OCI-M2 (cell line): Measurements from ENCODE around the gene TLE7.

Source experiments
- DNase-seq: peaks from one replicate; lab custom pipeline; 2025; ENCODE audit not compliant: unreplicated experiment; lab: John Stamatoyannopoulos, UW

Gene TLE7

DNA sequence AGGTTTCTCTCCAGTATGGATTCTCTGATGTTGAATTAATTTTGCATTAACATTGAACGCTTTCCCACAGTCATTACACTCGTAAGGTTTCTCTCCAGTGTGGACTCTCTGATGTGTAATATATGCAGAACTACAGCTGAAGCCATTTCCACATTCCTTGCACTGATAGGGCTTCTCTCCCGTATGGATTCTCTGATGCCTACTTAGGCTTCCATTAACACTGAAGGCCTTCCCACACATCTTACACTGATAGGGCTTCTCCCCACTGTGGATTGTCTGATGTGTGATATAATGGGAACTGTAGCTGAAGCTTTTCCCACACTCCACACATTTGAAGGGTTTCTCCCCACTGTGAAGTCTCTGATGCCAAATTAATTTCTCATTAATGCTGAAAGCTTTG, 7.2 kb upstream of the TLE7 start:
- DNase-seq, result no peak

DNA sequence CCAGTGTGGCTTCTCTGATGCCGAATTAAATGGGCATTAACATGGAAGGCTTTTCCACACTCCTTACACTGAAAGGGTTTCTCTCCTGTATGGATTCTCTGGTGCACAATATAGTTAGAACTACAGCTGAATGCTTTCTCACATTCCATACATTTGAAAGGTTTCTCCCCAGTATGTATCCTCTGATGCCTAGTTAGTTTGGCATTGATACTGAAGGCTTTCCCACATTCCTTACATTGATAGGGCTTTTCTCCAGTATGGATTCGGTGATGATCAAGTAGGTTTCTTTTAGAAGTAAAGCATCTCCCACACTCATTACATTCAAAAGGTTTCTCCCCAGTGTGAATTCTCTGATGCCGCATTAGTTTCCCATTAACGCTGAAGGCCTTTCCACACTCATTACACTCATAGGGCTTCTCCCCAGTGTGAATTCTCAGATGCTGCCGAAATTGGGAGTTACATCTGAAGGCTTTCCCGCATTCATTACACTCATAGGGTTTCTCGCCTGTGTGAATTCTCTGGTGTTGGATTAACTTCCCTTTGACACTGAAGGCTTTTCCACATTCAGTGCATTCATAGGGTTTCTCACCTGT, 6.5 kb upstream of the TLE7 start:
- DNase-seq, result no peak

DNA sequence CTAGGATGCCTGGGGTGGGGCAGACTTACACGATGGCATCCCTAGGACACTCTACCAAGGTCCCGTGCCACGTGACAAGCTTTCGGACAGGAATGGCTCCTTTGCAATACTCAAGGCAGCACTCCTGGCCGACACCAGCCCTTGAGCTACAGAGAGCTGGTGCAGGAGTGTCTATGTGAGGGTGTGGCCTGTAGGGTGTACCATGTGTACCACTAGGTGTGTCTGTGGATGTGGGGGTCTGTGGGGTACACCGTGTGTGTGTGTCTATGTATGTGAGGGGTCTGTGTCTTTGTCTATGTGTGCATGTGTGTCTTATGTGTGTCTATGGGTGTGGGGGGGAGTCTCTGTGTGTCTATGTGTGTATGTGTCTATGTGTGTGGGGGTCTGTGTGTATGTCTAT, 1.9 kb upstream of the TLE7 start:
- no peak for DNase-seq

DNA sequence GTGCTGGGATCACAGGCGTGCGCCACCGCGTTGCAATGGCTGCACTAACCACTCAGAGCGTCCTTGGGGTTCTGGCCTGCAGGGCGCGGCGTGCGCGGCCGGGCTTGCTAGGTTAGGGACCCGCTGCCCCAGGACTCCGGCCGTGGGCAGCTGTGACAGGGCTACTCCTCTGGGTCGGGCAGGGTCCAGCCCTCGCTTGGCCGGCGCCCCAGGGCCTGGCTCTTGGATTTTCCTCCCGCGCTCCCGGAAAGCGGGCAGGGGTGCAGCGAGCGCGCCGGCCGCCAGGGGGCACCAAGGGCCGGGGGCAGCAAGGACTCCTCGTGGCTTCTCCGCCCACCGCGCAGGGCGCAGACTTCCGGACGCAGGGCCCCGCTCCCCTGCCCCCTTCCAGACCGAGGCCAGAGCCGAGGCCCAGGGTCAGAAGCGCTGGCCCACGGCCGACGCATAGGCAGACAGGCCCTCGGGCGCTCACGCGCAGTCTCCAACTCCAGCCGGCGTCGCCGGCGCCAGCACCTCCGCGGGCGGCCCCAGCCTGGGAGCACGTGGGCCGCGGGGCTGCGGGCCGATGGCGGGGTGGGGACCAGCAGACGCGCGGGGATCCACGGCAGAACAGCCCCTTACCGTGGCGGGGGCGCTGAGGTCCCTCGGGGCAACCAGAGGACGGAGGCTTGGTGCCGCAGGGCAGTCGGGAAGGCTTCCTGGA, 355 bp downstream of the TLE7 start:
- DNase-seq, result no peak

DNA sequence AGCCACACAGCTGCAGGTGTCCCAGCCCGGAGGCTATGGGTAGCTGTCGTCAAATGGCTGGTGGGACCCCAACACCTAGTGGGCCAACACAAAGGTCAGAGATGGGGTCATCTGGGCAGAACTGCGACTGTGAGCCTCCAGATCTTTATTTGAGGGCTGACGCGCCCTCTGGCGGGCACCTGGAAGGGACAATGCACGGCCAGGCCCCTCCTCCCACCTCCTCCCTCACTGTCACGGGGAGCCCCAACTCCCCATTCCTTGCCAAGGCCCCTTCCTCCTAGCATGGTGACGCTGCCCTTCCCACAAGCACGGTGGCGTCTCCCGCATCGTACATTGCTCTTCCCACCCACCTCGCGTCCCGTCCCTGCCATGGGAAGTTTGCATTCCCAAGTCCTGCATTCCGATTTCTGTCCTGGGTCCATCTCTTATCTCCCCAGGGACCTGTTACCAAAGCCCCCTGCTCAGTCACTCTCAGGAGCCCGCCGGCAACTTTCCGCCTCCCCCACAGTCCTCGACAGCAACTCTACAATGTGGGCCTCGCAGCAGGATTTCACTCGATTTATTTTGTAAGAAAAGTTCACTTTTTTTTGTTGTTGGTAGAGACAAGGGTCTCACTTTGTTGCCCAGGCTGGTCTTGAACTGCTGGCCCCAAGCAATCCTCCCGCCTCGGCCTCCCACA, 1.0 kb downstream of the TLE7 start:
- DNase-seq, result no peak

- no peak for DNase-seq
These were observed 2.3 kb downstream of the TLE7 start for GRCh38 chr16:71439523-71439922.

- no peak for DNase-seq
These were observed 5.4 kb downstream of the TLE7 start for GRCh38 chr16:71436473-71436872.

- DNase-seq, result no peak
These were observed 8.9 kb downstream of the TLE7 start for GRCh38 chr16:71432906-71433305.

GRCh38 chr16:71431991-71432390, 9.9 kb downstream of the TLE7 start:
- DNase-seq, result no peak

DNA sequence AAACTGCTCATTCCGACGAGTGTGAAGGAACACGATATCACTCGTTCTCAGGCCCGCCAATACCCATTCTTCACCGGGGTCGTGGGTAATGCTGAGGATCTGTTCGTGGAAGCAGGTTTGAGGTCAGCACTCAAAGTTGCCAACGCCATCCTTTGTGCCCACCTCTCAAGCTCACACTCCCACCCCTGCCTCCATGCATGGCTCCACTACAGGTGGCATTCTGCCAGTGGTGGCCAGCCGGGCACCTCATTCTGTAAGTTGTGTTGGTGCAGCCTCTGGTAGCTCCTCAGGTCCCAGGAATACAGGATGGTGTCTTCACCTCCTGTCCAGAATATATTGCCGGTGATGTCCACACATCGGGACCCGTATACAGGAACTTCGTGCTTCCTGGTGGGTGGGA, 10.7 kb downstream of the TLE7 start:
- DNase-seq, result no peak

DNA sequence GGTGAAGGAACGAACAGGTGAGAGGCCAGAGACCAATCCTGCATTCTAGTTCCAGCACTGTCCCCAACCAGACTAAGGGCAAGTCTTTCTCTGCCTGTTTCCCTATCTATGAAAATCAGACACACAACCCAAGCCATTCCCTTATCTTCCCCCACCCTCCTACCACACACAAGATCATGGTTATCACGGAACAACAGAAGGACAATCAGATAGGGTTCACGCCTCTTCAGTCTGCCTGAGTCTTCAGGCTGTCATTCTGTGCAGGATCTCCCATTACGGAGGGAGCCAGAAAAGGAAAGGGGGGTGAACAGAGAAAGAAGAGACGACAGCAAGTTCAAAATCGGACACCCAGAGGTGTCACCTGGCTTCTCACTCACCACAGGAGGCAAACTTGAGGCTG, 11.1 kb downstream of the TLE7 start:
- DNase-seq, result no peak

DNA sequence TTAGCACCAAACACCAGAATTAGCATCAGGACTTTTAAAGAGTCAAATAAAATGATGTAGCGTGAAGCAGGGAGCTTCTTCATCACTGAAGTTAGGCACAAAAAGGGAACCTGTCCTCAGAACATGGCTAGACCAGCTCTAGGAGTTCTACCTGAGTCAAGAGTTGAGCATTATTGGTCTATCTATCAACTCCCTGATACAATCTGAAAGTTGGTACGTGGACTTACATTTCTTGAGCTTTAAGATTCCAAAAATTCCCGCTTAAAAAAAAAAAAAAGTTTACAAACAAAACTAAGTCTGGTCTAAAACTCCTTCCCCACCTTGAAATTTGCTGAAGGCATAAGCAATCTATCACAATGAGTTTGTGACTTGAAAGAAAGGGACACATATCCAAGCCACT, 12.3 kb downstream of the TLE7 start:
- DNase-seq, result no peak

- no peak for DNase-seq
These were observed 13.0 kb downstream of the TLE7 start for GRCh38 chr16:71428883-71429282.

- DNase-seq, result no peak
These were observed 13.5 kb downstream of the TLE7 start for GRCh38 chr16:71428385-71428784.

DNA sequence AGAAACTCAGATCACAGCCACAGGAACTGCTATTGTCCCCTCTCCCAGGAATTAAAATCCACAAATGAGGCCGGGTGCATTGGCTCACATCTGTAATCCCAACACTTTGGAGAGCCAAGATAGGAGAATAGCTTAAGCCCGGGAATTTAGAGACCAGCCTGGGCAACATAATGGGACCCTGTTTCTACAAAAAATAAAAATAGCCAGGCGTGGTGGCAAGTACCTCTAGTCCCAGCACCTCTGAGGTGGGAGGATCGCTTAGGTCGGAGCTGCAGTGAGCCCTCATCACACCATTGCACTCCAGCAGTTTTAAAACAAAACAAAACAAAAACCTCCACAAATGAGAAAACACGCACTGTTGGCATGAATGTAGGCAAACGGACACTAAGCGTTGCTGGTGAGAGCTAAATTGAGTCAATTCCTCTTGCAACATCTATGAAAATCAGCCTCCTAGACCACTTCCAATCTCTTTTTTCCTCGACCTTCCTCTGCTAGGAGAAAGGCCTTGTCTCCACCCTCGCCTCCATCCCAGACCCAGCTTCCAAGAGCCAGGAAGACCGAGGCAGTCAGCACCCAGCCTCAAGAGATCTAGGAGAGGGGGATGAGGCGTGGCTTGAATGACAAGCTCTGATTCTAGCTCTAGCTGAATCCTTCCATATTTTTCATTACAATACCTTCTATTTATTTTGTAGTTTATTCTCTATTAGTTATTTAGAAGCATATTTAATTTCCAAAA, 14.8 kb downstream of the TLE7 start:
- DNase-seq, result no peak

GRCh38 chr16:71426069-71426879, 15.6 kb downstream of the TLE7 start:
- DNase-seq, result no peak

DNA sequence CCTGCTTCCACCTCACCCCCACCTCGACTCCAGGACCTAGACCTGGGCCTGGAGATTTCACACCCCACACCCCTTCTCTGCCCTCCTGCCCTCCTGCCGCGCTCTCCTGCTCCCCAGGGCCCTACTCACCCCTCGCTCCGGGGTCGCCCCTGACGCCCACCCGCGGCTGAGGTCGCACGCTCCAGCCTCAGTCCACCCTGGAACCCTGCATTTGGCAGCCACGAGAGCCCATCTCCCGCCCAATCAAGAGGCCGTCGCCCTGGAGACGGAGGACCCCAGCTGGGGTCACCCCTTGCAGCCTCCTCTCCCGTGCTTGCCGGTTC, 16.1 kb downstream of the TLE7 start:
- no peak for DNase-seq

- DNase-seq, result no peak
These were observed 17.2 kb downstream of the TLE7 start for GRCh38 chr16:71424626-71425025.

GRCh38 chr16:71423865-71424264, 18.0 kb downstream of the TLE7 start:
- DNase-seq, result no peak

GRCh38 chr16:71423016-71423415, 18.8 kb downstream of the TLE7 start:
- DNase-seq, result no peak

- DNase-seq, result no peak
These were observed 19.9 kb downstream of the TLE7 start for GRCh38 chr16:71421911-71422310.
